HG03135 (cell line): ENCODE data around the gene SFTPD.

ENCODE experiments used
- ATAC-seq: cut with Tn5 transposase; IDR thresholded peaks from one replicate; pipeline ENCODE4 v1.9.1; 2021; ENCODE audit warnings: mild to moderate bottlenecking, moderate library complexity; ENCODE audit not compliant: unreplicated experiment

Gene SFTPD

DNA sequence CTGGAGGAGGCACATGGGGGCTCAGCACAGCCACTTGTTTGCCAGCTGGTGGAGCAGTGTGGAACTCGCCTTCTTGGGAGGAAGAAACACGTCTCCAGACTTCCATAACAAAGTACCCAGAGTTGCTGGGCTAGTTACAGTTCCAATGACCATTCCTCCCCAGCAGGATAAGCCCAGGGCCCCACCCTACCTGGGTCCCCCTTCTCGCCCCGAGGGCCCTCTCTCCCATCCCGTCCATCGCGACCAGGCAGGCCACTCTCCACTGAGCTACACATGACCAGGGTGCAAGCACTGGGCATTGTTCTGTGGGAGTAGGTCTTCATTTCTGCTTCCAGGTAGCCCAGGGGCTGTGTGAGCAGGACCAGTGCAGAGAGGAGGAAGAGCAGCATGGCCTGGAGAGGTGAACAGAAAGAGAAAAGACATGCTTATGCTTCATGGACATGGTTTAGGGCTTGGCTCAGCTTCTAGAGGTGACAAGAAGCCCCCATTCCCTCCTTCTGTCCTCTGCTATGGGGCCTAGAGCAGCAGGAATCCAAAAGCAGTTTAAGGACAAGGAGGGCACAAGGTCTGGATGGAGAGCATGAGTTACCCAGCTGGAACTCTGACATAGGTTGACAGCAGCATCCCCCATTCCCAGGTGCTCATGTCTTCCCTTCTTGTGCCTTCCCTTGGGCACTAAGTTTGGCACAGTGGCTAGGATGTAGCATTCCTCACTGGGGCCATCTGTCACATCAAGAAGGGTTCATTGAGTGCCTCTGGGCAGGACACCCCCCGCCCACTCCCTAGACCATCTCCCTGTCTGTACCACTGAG lies 2.4 kb downstream of the SFTPD start:
- ATAC-seq = no peak

- ATAC-seq = no peak
Measured at GRCh38 chr10:79944428-79945395, 4.2 kb downstream of the SFTPD start.

DNA sequence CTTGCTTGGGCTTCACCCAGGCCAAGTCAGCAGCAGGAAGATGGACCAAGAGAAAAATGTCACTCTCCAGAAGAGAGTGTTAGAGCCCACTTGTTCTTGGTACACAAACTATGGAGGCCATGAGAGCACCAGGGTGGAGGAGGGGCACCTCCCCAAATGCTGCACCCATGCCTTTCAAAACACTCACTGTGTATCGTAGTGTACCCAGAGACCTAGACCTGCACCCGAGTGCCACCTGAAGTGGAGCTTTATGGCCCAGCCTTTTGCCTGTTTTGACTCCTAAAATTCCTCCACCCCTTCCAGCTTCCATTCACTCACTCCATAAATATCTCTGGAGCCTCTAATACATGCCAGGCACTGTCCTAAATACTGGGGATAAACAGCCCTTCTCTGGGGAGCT lies 5.0 kb downstream of the SFTPD start:
- ATAC-seq = no peak

- ATAC-seq = no peak
Measured at GRCh38 chr10:79942261-79943185, 6.4 kb downstream of the SFTPD start.

DNA sequence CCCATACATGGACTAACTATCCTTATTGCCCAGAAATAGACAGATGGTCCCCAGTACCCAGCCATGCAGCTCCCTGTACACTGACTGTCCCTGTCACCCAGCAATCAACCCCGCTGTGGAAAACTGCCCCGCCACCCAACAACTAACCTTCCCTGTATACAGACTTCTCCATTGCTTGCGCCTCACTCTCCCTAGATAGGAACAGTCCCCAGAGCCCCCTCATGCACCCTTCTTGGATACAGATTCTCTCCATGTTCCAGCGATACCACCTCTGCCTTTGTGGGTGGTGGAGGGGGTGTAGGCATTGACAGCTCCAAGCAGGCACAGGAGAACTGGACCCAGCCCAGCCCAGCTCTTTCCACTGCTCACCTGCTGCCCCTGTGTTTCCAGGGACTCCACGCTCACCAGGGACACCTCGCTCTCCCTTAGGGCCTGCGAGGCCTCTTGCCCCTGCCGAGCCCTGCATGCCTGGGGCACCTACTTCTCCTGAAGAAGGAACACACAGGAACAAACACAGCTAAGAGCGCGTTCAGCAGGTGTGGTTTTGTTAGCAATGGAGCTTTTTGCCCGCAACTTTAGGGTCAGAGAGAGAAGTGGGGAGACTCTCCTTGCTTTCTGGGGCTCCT lies 7.2 kb downstream of the SFTPD start:
- ATAC-seq = no peak

DNA sequence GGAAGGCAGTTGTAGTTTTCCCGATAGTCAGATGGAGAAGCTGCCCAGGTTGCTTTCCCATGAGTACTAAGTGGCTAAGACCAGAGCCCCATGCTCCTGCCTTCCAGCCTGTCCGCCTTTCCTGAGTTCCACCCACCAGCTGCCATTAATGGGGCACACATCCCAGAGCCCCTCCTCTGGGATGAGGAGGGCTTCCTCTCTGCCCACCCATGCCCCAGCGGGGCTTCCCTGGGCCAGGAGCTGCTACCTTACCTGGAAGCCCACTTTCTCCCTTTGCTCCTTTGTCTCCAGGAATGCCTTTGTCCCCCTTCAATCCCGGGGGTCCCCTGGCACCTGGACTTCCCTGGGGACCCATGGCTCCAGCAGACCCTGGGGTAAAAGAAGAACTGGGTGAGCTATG lies 7.8 kb downstream of the SFTPD start:
- ATAC-seq = no peak

- ATAC-seq = no peak
Measured at GRCh38 chr10:79940431-79940830, 8.5 kb downstream of the SFTPD start.

DNA sequence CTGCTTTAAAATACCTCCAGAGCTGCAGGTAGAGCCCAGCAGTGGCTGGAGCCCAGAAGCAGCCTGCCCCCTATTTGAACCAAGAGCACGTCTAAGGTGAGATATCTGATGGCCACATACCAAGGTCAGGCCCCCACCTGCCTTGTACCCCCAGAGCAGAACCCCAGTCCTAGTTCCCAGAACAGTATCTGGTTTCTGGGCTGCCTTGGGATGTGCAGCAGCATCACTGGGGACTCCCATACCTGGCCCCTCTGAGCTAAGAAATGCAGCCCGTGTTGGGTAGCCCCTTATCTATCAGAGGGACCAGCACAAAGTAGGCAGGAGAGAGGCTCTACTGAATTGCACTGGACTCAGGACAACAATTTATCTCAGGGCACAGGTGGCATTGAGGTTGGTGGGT lies 8.9 kb downstream of the SFTPD start:
- no peak for ATAC-seq

GRCh38 chr10:79938728-79939406 lies 10.0 kb downstream of the SFTPD start:
- ATAC-seq = peak; percentile 75

DNA sequence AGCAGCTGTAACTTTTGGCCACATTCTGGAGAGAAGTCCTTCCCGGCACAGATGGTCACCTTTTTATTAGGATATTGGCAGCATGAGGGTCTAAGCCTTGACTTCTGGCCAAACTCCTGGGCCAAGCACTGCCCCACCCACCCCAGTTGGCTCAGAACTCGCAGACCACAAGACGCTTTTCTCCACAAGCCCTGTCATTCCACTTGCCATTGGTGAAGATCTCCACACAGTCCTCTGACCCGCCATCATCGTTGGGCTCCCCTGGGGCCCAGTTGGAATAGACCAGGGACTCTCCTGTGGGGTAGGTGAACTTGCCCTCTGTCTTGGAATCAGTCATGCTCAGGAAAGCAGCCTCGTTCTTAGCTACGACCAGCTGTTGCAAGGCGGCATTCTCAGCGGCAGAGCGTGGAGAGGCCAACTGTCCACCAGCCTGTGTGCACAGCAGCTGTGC lies 11.2 kb downstream of the SFTPD start:
- ATAC-seq = no peak

DNA sequence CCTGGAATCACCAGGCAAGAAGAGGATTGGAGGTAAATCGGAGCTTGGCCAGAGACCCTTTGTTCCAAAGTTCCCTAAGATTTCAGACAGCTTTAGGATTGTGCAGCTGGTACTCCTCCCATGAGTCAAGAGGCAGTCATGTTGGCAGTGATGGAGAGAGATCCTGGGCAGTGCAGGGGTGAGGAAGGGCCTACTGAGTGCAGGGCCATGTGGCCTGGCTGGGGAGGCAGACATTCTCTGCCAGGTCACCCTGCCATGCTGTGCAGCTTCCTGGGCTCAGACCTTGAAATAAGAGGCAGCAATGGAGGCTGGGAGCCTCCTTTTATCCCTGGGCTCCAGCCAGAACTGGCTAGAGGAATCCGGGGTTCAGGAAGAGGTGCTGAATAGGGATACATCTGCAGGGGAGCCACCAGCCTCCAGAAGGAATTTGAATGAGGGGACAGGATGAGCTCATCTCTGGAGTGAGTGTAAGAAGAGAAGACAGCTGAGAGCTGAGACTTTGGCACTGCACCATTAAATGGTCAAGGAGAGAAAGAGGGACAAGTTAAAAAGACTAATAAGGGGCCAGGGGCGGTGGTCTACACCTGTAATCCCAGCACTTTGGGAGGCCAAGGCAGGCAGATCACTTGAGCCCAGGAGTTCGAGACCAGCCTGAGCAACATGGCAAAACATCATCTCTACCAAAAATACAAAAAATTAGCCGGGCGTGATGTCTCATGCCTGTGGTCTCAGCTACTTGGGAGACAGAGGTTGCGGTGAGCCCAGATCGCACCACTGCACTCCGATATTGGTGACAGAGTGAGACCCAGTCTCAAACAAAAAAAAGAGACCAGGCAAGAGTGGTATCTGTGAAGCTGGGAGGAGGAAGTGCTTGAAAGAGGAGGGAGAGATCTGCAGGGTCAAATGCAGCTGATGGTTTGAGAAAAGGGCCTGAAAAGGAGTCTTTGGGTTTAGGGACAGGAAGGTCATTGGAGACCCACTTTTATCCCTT lies 12.0 kb downstream of the SFTPD start:
- no peak for ATAC-seq

GRCh38 chr10:79933961-79934360 lies 14.9 kb downstream of the SFTPD start:
- ATAC-seq = no peak

DNA sequence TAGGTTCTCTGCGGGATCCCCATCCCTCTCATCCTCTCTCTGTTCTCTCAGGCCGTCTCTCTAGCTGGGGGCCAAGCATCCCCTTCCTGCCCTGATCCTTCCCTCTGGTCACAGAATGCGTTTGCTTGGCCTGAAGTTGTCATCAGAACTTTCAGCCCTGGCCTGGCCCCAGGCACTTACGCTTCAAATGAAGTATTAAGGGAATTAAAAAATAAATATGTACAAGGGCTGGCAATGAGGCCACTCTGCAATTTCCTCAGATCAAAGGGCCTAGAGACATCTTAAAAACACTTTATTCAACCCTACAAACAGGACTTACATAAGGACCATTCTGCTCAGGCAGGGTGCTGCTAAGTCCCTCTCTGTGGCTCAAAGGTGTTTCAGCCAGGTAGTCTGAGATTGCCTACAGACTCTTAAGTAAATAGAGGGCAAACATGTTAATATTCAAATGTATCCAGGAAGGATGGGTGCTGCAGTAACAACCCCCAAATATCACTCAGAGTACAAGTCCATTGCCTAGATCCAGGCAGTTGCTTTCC lies 16.0 kb downstream of the SFTPD start:
- ATAC-seq = no peak

- ATAC-seq = no peak
Measured at GRCh38 chr10:79932307-79932706, 16.6 kb downstream of the SFTPD start.

- no peak for ATAC-seq
Measured at GRCh38 chr10:79930751-79931150, 18.2 kb downstream of the SFTPD start.

- ATAC-seq = no peak
Measured at GRCh38 chr10:79930267-79930666, 18.6 kb downstream of the SFTPD start.

DNA sequence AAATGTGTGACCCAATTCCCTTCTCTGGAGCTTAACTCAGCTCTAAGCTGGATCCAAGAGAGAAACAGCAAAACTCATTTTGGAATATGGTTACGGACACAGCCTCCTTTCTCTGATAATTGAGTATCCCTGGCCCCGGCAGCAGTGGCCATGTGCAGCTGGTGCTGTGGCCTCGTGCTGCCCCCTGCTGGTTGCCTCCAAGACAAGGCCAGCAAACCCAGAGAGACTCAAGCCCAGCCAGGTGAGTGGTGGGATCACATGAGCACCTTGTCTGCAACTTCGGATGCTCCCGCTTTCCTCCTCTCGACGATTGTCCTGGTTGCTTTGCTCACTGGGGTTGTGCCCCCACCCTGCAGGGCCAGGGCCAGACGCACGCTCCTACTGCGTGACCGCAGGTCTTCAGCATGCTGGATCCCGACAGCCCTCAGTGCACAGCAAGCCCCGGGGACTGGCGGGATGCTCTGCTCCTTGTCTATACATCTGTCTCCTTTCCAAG lies 19.4 kb downstream of the SFTPD start:
- peak; percentile 77 for ATAC-seq

- no peak for ATAC-seq
Measured at GRCh38 chr10:79928028-79928583, 20.8 kb downstream of the SFTPD start.
